Smooth muscle cell (in vitro differentiated cells): Measurements from ENCODE around the gene RNF6. TPM values are rescaled to one million over a fixed set of nuclear protein-coding genes. Genes with fewer than 3 reads are reported as not detected.
"Not testable (repeated sequence)": the region's sequence is repeated elsewhere in the genome, so short reads cannot be mapped to it uniquely, and the experiment has no call there.

Experiments
- DNase-seq: peaks from one replicate; lab custom pipeline; 2025; ENCODE audit not compliant: unreplicated experiment; lab: John Stamatoyannopoulos, UW
- H2AFZ ChIP-seq: fragments of 200-600 bp; sonication (generic); 2 replicates; pipeline ENCODE4 v1.6.0; 2016; ENCODE audit warnings: antibody characterized with exemption, low read depth, mild to moderate bottlenecking
- H3F3A ChIP-seq: fragments of 200-600 bp; sonication (generic); 2 replicates; pipeline ENCODE4 v1.6.0; 2017; ENCODE audit warnings: antibody characterized with exemption, low read depth
- H3K27ac ChIP-seq: fragments of 200-600 bp; sonication (generic); 2 replicates; pipeline ENCODE4 v1.5.1; 2016; ENCODE audit warnings: low read depth, mild to moderate bottlenecking
- H3K27me3 ChIP-seq: fragments of 200-600 bp; sonication (generic); 2 replicates; pipeline ENCODE4 v1.6.1; 2016; ENCODE audit warnings: low read depth, mild to moderate bottlenecking
- H3K36me3 ChIP-seq: fragments of 200-600 bp; sonication (generic); 2 replicates; pipeline ENCODE4 v1.5.1; 2016; ENCODE audit warnings: low read depth
- H3K4me1 ChIP-seq: fragments of 200-600 bp; sonication (generic); 2 replicates; pipeline ENCODE4 v1.5.1; 2016; ENCODE audit warnings: low read depth
- H3K4me2 ChIP-seq: fragments of 200-600 bp; sonication (generic); 2 replicates; pipeline ENCODE4 v1.6.0; 2016; ENCODE audit warnings: mild to moderate bottlenecking
- H3K4me3 ChIP-seq: fragments of 200-600 bp; sonication (generic); 2 replicates; pipeline ENCODE4 v1.5.1; 2016; ENCODE audit warnings: mild to moderate bottlenecking
- H3K79me2 ChIP-seq: fragments of 200-600 bp; sonication (generic); 2 replicates; pipeline ENCODE4 v1.6.0; 2016; ENCODE audit warnings: low read depth, mild to moderate bottlenecking
- H3K9ac ChIP-seq: fragments of 200-600 bp; sonication (generic); 2 replicates; pipeline ENCODE4 v1.6.0; 2016; ENCODE audit warnings: low read depth
- H3K9me3 ChIP-seq: fragments of 200-600 bp; sonication (generic); replicated peaks from 2 replicates; pipeline ENCODE4 v1.5.1; 2016; ENCODE audit warnings: low read depth
- H4K20me1 ChIP-seq: fragments of 200-600 bp; sonication (generic); 2 replicates; pipeline ENCODE4 v1.6.0; 2016; ENCODE audit warnings: low read depth
- WGBS: methylation state at CpG from one replicate; pipeline ENCODE4 v1.1.7; 2016; ENCODE audit warnings: low lambda C conversion rate; 5-methylcytosine and 5-hydroxymethylcytosine counted together
- polyA plus RNA-seq: library from polyadenylated mRNA; unstranded; fragments of >200 nt; fragmentation: Nextera tagmentation; extraction: Ambion mirVana; gene quantifications from 2 replicates; pipeline ENCODE4 v1.2.1, GENCODE V29; 2016
- total RNA-seq: library from RNA; depleted of rRNA; stranded (reverse); fragments of >200 nt; gene quantifications from 2 replicates; pipeline ENCODE4 v1.2.3, GENCODE V29; 2014
- TF ChIP-seq, protein P1 (sequence below): fragments of 200-600 bp; sonication (generic); IDR thresholded peaks from 2 replicates; pipeline ENCODE4 v1.5.1; 2017; ENCODE audit warnings: borderline replicate concordance, mild to moderate bottlenecking, antibody characterized with exemption; ENCODE audit not compliant: insufficient read depth, poor library complexity, severe bottlenecking

The RNF6 gene
- total and polyA plus RNA-seq, 2 experiments from 2014 or later = 27.8 to 47.3 TPM

DNA sequence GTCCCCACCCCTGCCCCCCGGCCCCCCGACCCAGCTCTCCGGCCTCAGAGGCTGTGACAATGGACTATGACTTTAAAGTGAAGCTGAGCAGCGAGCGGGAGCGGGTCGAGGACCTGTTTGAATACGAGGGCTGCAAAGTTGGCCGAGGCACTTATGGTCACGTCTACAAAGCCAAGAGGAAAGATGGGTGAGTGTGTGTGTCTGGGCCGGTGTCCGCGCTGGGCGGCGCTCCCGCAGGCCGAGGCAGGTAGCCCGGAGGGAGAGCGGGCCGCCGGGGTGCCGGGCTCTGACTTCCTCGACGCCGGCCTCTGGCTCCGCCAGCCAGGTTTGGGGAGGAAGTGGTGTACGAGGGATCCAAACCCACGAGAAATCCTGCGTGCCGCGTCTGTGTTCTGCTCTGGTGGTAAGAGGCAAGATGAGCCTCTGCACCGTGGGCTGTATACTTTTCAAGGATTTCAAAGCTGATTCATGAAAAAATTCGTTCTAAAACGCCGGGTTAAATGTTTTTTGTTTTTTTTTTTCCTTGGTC is 32.5 kb upstream of the RNF6 start:
- peaks cover 54% of the 10 kb centered on the region for H3K79me2 ChIP-seq

DNA sequence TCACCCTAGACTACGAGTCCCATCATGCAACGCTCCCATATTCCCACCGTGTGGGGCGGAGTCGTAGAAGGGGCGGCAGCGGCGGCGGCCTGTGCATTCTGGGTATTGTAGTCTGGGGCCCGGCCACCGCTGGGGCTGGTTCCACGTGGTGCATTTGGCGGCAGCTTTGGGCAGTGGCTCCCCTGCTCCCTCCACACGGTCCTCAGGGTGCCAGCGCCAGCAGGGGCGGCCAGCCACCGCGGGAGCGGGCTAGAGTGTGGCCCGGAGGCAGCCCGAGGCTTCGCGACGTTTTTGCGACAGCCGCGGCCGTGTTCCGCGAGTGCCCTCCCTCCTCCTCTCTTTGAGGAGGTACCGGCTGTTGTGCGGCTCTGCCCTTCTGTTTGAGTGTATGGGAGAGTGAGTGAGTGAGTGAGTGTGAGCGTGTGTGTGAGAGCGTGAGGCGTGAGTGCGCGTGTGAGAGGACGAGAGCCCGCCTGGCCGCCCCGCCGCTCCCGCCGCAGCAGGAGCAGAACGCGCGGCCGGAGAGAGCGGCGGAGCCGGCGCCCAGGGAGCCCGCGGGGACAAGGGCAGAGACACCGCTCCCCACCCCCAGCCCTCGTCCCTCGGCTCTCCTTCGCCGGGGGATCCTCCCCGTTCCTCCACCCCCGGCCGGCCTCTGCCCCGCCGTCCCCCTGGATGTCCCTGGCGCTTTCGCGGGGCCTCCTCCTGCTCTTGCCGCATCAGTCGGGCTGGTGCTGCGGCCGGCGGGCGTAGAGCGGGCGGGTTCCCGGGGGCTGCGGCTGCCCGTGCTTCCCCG is 31.9 kb upstream of the RNF6 start, which contains the start of gene CDK8:
Gene CDK8, plus strand, starts transcription at position 343 of the 796 bp plus-strand sequence. CDS start 513 bp downstream, outside the sequence.
- peak; percentile 87 for DNase-seq
- Histone ChIP-seq H3K9me3 (no peaks in the 10 kb centered on the region), H3K27ac (peak within 1 kb of the TSS; percentile 75), H2AFZ (peak within 1 kb of the TSS; percentile 94), H3K36me3 (no peaks in the 10 kb centered on the region), H3K27me3 (no peaks in the 10 kb centered on the region), H3K4me3 (peak within 1 kb of the TSS; percentile 87), H3K4me2 (peak within 1 kb of the TSS; percentile 91), H3K9ac (peak within 1 kb of the TSS; percentile 65), H3F3A (no peaks in the 10 kb centered on the region), H3K4me1 (peaks cover 30% of the 10 kb centered on the region), H4K20me1 (peaks cover 40% of the 10 kb centered on the region), H3K79me2 (peaks cover 47% of the 10 kb centered on the region)
- TF ChIP-seq, protein P1, sequence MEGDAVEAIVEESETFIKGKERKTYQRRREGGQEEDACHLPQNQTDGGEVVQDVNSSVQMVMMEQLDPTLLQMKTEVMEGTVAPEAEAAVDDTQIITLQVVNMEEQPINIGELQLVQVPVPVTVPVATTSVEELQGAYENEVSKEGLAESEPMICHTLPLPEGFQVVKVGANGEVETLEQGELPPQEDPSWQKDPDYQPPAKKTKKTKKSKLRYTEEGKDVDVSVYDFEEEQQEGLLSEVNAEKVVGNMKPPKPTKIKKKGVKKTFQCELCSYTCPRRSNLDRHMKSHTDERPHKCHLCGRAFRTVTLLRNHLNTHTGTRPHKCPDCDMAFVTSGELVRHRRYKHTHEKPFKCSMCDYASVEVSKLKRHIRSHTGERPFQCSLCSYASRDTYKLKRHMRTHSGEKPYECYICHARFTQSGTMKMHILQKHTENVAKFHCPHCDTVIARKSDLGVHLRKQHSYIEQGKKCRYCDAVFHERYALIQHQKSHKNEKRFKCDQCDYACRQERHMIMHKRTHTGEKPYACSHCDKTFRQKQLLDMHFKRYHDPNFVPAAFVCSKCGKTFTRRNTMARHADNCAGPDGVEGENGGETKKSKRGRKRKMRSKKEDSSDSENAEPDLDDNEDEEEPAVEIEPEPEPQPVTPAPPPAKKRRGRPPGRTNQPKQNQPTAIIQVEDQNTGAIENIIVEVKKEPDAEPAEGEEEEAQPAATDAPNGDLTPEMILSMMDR = no peak
- WGBS = under 1% methylated on average over 32 of the region's 79 CpGs

More for the DNA sequence above, 32.5 kb upstream of the RNF6 start:
- WGBS = under 1% methylated on average over 35 of the region's 35 CpGs
- Histone ChIP-seq H3K4me3 (peak overlapping the region; percentile 87), H3F3A (no peaks in the 10 kb centered on the region), H3K9ac (peak overlapping the region; percentile 65), H3K4me2 (peak overlapping the region; percentile 91), H3K27me3 (no peaks in the 10 kb centered on the region), H3K9me3 (no peaks in the 10 kb centered on the region), H2AFZ (peak overlapping the region; percentile 94), H4K20me1 (peaks cover 47% of the 10 kb centered on the region), H3K4me1 (peaks cover 30% of the 10 kb centered on the region), H3K27ac (peak overlapping the region; percentile 75), H3K36me3 (no peaks in the 10 kb centered on the region)
- peak; percentile 35 for DNase-seq
- TF ChIP-seq, protein P1 = no peak

DNA sequence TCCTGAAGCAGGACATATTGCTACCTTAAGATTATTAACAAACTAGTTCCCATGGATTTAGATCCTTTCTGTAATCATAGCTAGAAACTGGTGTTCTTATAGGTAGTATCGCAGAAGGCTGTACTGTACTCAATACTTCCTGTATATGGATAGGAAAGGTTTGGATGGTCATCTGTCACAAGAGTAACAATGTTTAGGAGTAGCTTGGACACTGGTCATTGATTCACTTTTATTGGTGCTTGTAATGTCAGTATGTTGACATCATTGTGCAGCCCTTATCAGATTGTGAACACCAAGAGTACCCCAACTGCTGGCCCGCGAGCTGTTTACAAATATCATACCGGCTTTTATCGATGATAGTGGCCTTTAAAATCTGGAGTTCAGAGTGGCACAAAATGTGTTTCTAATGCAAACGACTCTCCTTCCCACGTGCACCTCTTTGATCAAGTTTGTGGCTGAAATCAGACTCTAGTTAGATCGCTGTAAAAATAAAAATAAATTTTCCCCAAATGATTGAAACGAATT is 31.2 kb upstream of the RNF6 start:
- 48% methylated on average over 9 of the region's 9 CpGs for WGBS
- Histone ChIP-seq H3K36me3 (no peaks in the 10 kb centered on the region), H3F3A (no peaks in the 10 kb centered on the region), H3K27me3 (no peaks in the 10 kb centered on the region), H3K9me3 (no peaks in the 10 kb centered on the region), H3K27ac (no peak overlapping the region), H3K9ac (no peak overlapping the region), H3K4me2 (peak overlapping the region; percentile 91), H4K20me1 (peaks cover 34% of the 10 kb centered on the region), H3K4me1 (peaks cover 29% of the 10 kb centered on the region), H3K4me3 (peak overlapping the region; percentile 87), H2AFZ (peak overlapping the region; percentile 94), H3K79me2 (peaks cover 41% of the 10 kb centered on the region)
- no peak for DNase-seq
- TF ChIP-seq, protein P1 = no peak

- not testable (repeated sequence) for H3F3A ChIP-seq, H3K36me3 ChIP-seq, H3K9ac ChIP-seq, DNase-seq, H2AFZ ChIP-seq, H3K4me3 ChIP-seq, H3K4me2 ChIP-seq, H3K9me3 ChIP-seq, H3K27me3 ChIP-seq, H3K27ac ChIP-seq
- Histone ChIP-seq H4K20me1 (peaks cover 21% of the 10 kb centered on the region), H3K79me2 (peaks cover 27% of the 10 kb centered on the region), H3K4me1 (peaks cover 17% of the 10 kb centered on the region)
- 68% methylated on average over 4 of the region's 4 CpGs for WGBS
Observed at GRCh38 chr13:26252006-26252405, 29.9 kb upstream of the RNF6 start.
